Keratinocyte (primary cell): Measurements from ENCODE around the gene CARMIL1.

Experiments
- CTCF ChIP-seq, 3 experiments: IDR thresholded peaks in 1 of 3; conservative IDR thresholded peaks in 1 of 3; optimal IDR thresholded peaks in 1 of 3; 2 replicates in 2 of 3; 3 replicates in 1 of 3; pipeline versions ENCODE3 to v1.5.1; 2011; ENCODE audit warnings: low read length in 3 of 3, mild to moderate bottlenecking in 3 of 3, moderate library complexity in 2 of 3, control low read depth in 1 of 3, inconsistent platforms in 1 of 3; ENCODE audit not compliant: insufficient read depth in 2 of 3; ENCODE audit errors: extremely low read depth in 1 of 3
- EZH2 ChIP-seq: IDR thresholded peaks from one replicate; pipeline ENCODE4 v1.6.1; 2012; ENCODE audit warnings: inconsistent platforms, mild to moderate bottlenecking, low read length, moderate library complexity

- TF ChIP-seq CTCF (optimal IDR thresholded peaks at IDR 0.05 in 1 of 3, IDR thresholded peaks at IDR 0.05 in 1 of 3, conservative IDR thresholded peaks at IDR 0.05 in 1 of 3; ENCODE audit: extremely low read depth in 1 of 3, insufficient read depth in 2 of 3, low read length in 3 of 3), result no peak
- TF ChIP-seq EZH2, result no peak
Observed at GRCh38 chr6:25341203-25341552, 62.0 kb downstream of the CARMIL1 start.
